ELF-1 (cell line): ENCODE results near the gene ZBTB7C.
A peak's percentile ranks its signal among the peaks of the same experiment; 100 is the strongest.

Experiments
- DNase-seq: peaks from one replicate; pipeline ENCODE4 v3.0.0-alpha.2; 2016; ENCODE audit warnings: low read depth, low spot score

Gene ZBTB7C

GRCh38 chr18:48418539-48419276, 9.5 kb upstream of the ZBTB7C start:
- no peak for DNase-seq

DNA sequence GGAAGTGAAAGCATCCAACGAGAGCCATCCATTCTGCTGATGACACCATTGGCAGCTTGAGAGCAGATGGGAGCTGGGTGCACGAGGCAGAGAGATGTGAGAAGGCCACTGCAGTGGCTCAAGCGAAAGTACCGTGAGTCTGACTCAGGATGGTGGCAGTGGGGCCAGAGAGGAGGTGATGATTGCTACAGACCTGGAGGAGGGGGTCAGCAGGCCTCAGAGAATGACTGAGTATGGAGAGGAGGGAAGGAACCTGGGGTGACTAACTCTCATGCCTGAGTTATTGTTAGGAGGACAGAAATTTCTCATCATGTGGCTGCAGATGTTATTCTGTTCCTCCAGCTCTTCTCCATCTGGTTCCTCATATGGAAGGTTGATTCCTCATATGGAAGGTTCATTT, 8.8 kb upstream of the ZBTB7C start:
- DNase-seq: no peak

DNA sequence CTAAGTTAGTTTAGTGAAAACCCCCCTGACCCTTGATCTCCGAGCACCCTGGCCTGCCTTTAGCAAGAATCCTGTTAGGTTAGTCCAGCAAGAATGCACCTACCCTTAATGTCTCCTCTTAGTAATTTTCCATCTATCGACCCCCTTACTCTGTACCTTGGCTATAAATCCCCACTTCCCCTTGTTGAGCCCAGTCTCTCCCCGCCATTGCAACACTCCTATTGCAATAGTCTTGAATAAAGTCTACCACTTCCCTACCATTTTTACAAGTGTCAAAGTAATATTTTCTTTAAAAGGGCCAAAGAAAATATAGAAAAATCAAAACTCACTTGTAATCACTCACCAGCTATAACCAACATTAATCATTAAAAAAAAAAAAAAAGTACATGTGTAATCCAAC, 4.2 kb upstream of the ZBTB7C start:
- DNase-seq: no peak

DNA sequence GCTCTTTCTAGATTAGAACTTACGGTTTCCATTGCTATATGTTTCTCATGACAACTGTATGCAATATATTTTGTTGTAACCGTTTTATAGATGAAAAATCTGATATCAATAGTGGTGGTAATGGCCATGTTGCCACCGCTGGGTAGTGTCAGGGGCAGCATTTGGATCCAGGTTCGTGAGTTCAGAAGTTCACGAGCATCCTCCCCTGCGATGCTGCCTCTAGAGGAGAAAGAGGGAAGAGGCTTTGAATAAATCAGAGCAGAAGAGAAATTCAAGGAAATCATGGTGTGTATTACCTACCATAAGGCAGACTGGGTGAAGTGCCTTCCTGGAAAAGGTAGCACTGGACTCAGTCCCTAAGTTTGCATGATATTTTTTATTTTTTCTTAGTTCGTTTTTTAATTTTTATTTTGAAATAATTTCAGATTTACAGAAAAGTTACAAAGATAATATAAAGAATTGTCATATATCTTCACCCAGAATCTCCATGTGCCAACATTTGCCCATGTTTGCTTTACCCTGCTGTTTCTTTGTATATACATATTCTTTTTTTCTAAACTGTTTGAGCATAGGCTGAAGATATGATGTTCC, 3.3 kb upstream of the ZBTB7C start:
- DNase-seq: peak; percentile 36

DNA sequence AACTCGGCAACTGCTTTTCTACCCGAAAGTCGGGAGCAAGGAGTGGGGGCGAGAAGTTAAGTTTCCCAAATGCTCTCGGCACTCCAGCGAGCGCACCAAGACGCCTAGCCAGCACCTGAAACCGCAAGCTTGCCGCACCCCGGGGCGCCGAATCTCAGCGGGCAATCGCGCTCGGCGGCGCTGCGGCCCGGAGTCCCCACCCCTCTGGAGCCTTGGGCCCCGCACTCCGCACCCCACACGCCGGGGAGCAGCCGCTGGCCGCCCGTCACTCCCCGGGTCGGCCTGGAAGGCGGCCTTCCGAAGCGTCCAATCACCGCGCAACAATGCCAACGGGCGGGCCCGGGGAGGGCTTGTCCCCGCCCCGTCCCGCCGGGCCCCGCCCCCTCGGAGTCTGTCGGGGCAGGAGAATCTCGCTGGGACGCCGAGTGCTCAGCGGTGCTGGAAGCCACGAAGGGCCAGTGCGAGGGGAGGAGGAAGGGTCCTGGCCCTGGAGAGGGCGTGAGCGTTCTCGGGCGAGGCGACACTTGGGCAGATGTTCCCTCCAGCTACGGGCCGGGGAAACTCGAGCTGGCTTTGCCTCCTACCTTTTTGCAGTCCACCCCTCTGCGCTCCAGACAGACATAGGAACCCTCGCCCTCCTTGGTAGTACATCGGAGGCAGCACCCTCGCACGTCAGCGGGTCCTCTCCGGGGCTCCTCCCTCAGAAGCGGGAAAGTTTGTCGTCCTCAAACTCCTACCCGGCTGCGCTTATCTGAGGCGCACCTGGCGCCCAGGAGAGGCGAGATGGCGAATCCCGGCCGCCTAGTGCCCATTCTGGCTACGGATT, 1.1 kb upstream of the ZBTB7C start:
- DNase-seq: peak; percentile 93

- DNase-seq: peak; percentile 57
These were observed 460 bp upstream of the ZBTB7C start for GRCh38 chr18:48409591-48410094.

- DNase-seq: peak; percentile 40
These were observed 964 bp downstream of the ZBTB7C start for GRCh38 chr18:48408111-48408726.

- DNase-seq: no peak
These were observed 1.8 kb downstream of the ZBTB7C start for GRCh38 chr18:48407358-48407757.

DNA sequence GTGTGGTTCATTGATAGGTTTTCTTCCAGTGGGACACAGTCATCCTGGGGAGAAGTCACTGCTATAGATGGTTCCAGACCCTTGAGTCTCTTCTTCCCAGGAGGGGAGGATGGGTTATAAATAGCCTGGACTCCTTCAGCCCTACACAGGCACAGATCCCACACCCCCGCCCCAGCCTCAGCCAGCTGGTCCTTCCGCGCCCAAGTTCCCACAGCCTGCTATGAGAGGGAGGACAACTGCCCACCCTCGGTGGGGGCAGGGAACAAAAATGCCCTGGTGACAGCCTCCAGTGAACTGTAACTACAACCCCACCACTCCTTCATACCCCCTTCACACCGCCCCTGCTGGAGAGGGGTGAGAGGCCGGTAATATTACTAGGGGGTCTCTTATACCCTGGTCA, 3.2 kb downstream of the ZBTB7C start:
- DNase-seq: no peak

DNA sequence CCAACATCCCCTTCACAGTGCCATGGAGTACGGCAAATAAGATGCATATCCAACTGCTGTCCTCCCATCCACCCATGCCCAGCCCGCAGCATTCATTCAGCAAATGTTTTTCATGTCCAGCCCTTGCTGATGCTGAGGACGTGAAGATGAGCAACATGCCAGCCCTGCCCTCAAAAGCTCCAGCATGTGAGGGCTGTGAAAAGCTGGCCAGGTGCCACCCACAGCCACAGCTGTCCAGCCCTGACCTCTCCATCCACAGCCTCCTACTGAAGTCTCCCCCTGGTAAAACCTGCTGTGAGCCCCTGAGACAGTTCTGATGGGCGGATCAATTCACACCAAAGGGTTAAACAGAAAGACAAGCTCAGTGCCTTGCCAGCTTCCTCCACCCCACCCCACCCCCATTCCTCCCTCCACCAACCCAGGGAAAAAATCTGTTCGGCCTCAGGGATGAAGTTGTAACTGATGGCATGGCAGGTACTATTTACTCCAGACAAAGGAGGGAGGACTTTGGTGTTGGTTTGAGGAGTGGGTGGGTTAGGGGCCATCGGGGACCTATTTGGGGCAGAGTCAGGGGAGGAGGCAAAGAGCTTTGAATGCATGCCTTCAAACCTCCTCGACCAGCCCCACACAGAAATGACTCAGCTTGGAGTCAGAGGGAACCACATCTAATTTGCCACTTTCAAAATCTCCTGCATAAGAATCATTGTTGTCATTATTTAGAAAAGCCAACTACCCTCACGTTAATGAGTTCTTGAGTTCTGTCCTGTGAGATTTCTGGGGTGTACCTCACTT, 4.3 kb downstream of the ZBTB7C start:
- no peak for DNase-seq

DNA sequence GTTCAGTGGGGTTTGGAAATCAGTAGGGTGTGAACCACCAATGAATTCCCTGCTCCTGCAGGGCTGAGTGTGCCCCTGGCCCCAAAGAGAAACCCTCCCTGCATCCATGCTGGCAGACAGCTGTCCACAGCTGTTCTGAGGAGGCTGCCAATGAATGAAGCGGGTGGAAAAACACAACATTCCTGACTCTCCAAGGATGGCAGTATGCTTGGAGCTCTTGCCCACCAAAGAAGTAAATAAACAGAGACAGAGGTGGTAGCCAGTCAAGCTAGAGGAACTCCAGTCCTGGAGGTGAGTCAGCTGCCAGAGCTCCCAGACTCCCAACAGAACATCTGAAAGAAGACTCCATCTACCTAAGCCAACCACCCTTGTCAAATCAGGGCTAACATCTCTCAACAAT, 6.2 kb downstream of the ZBTB7C start:
- DNase-seq: peak; percentile 21

DNA sequence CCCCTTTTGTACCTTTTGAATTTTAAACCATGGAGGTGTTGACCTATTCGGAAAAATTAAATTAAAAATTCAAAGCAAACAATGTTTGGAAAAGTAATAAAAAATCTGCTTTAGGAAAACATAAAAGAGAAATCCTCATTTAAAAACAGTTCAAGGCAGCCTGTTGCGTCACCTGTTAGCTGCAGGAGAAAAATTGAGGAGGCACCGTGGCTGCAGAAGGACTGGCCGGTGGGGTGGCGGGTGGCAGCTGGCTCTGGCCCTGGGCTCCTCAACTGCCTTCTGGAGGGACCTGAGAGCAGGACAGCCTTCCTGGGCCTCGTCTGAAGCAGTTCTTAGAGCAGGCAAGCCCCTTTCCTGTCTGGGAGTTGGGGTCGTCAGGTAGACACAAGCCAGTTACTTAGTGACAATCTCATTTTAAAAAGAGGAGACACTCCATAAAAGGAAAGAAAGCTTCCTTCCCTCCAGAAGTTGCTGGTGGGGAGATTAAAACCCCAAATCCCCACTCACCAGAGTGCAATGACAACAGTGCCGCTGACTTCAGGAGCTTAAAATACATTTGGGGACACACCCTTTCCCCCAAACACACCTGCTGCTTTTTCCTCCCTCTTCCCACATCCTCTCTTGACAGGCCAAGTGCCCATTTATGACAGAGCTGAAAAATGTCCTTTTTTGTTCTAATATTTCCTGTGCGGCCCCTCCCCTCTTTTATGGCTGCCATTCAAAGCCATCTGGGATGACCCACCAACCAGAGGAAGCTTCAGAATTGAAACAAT, 9.7 kb downstream of the ZBTB7C start:
- no peak for DNase-seq

- DNase-seq: no peak
These were observed 11.1 kb downstream of the ZBTB7C start for GRCh38 chr18:48398074-48398473.

DNA sequence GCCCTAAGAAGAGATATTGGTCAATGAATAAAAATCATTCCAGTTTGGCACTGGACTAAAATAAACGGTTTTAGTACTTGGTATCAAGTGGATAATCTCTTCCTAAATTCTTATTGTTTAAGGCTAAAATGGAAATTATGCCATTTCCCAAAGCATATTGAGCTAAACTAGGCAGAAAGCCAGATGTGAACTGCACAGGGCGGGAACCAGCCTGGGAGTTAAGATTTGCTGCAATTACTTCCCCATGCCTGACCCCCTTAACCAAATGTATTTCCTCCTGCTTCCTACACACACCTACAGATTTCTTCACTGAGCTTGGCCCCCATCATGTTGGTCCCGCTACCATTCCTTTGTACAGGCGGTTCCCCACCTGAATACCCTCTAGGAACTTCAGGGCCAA, 12.2 kb downstream of the ZBTB7C start:
- DNase-seq: no peak

- no peak for DNase-seq
These were observed 12.6 kb downstream of the ZBTB7C start for GRCh38 chr18:48396561-48396960.

GRCh38 chr18:48395646-48396045, 13.5 kb downstream of the ZBTB7C start:
- no peak for DNase-seq

- no peak for DNase-seq
These were observed 15.0 kb downstream of the ZBTB7C start for GRCh38 chr18:48394176-48394575.

GRCh38 chr18:48393776-48394175, 15.4 kb downstream of the ZBTB7C start:
- no peak for DNase-seq

DNA sequence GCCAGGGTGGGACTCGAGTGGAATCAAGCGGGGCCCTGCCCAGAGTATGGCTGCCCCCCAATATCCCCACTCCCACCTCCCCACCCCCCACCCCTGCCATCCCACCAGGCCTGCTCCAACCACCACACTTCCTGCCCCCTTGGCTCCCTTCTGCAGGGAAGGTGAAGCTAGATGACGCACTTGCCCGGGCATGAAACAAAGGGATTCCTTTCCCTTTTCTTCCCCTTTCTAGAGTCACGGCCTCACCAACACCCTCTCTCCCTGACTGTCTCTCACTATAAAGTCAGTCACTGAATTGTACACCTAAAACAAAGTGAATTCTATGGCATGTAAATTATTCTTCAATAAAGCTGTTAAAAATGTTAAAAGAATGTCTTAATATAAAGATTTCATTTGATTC, 16.0 kb downstream of the ZBTB7C start:
- no peak for DNase-seq

DNA sequence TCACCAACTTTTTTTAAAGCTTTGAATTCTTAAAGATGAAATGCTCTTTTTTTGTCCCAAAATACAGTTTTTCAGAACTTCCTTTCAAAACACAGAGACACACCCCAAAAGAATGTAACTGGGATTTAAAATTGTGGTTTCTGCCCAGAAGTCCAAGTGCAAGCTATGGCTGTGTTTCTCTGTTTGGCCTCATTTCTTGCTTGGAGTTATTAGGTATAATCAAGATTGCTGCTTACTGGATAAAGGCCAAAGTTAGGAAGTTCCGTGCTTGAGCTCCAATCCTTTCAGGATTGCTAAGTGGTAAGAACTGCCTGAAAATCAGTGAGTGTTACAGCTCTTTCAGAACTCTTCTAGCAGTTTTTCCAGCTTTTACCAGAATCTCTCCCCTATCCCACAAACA, 16.9 kb downstream of the ZBTB7C start:
- no peak for DNase-seq
